HG02885 (cell line): ENCODE measurements around the gene TENT4B.
"Not testable (repeated sequence)": the region's sequence is repeated elsewhere in the genome, so short reads cannot be mapped to it uniquely, and the experiment has no call there.

Experiments used
- ATAC-seq: cut with Tn5 transposase; IDR thresholded peaks from one replicate; pipeline ENCODE4 v1.9.1; 2021; ENCODE audit warnings: mild to moderate bottlenecking; ENCODE audit not compliant: unreplicated experiment, poor library complexity

Gene TENT4B

DNA sequence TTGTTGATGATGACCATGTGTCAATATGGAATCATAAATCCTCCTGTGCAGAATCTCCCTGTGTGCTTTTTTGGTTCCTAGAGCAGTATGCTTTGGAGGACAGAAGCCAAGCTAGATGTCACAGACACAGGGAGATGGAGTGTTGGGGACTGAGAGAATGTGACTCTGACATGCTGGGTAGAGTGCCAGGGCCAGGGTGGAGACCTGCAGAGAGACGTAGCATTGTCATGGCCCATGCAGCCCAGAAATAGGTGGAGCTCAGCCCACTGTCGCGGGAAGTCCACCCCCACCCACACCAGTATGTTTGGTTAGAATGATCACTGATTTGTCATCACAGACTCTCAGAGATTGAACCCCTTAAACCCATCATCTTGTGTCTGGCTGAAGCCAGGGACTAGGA lies 74.0 kb downstream of the TENT4B start:
- no peak for ATAC-seq

DNA sequence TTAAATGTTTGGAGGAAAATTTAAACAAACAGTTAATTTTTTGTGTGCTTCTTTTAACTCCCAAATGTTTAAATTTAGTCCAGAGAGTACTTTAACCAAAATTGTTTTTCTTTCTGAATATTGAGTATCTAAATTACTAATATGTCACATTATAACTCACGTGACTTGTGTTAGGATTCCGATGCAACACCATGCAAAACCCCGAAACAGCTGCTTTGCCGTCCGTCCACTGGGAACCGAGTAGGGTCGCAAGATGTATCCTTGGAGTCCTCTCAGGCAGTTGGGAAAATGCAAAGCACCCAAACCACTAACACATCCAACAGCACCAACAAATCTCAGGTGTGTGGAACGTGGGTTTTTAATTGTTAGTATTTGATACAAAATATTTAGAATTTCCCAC lies 74.6 kb downstream of the TENT4B start:
- ATAC-seq: no peak

DNA sequence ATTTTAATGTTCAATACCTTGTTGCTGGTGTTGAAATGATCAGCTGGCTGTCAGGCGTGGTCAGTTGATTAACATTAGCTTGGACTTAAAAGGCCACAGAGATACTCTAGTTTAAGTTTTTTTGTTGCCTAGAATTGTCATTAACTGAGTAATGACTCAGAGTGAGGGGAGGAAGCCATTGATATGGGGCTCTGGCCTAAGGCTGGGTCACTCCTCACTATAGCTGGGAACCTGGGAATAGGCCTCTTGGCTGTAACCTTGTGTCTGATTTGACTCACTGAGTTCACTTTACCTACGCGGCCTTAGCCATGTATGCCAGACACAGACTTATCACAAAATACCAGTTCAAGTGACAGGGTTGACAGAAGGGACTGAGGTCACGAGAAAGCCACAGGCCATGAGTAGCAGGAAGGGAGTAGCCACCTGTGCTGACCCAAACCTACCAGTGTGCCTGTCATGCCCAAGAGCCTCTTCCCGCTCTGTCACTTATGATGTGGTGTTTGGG lies 75.3 kb downstream of the TENT4B start:
- no peak for ATAC-seq

DNA sequence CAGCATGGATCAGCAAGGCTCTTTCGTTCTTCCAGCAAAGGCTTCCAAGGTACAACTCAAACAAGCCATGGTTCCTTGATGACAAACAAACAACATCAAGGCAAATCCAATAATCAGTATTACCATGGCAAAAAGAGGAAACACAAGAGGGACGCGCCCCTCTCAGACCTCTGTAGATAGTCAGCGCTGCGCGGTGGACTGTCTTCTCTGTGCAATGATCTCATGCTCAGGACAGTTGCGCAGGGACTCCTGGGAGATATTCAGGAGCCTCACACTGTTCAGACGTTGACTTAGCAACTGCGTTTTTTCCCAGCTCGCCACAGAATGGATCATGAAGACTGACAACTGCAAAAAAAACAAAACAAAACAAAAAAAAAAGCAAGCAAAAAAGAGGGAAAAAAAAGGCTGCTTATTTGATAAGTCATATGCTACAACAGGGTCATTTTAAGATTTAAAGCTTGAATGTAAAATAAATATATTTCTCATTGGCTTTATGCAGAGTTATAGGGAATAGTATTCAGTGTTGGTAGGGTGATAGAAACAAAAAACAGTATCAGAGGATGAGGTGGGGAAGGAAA lies 76.1 kb downstream of the TENT4B start:
- no peak for ATAC-seq

- ATAC-seq: no peak
Measured at GRCh38 chr16:50234771-50235556, 81.9 kb downstream of the TENT4B start.

DNA sequence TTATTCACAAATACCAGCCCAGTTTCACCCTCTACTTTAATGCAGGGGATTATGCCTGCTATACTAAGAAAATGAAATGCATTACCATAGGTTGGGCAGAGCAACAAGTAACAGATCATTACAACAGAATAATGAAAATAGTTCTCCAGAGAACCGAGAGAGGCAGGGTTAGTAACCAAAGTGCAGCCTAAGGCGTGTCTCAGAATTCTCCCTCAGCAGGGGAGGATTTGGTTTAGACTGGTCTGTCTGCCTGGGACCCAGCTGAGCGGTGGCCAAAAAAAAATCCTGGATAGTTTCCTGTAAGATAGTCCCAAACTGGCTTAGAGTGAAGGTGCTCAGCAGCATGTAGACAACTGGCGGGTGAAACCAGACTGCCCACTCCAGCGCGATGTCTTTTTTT lies 82.5 kb downstream of the TENT4B start:
- no peak for ATAC-seq

DNA sequence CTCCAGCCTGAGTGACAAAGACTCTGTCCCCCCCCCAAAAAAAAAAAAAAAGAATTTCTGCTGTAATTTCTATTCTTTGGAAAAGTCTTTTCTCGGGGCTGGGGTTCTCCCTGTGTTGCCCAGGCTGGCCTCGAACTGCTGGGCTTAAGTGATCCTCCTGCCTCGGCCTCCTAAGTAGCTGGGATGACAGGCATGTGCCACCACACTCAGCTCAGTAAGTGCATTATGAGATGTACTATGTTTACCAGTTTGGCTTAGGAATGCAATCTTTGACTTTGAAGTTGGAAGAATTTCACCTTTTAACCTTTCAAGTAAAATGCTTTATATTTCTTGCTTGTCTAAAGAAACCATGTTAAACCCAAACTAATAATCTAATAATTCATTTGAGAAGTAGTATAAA lies 85.2 kb downstream of the TENT4B start:
- no peak for ATAC-seq

DNA sequence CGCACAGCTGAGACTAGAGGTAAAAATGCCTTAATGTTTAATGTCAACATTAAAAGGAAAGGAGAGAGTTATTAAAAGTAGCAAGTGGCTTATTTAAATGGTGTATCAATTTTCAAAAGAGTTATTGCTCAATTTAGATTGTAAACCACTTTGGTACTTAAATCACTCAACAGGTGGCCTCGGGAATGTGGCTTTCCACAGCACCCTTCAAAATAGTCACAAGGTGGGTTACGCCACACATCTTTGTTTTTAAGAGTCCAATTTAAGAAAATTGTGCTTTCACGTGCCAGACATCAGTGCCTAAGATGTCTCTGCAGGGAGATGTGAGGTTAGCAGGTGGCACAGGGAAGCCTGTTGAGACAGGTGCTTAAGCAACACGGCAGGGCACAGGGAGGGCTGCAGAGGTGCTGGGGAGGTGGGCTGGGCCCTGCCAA lies 85.8 kb downstream of the TENT4B start:
- no peak for ATAC-seq

DNA sequence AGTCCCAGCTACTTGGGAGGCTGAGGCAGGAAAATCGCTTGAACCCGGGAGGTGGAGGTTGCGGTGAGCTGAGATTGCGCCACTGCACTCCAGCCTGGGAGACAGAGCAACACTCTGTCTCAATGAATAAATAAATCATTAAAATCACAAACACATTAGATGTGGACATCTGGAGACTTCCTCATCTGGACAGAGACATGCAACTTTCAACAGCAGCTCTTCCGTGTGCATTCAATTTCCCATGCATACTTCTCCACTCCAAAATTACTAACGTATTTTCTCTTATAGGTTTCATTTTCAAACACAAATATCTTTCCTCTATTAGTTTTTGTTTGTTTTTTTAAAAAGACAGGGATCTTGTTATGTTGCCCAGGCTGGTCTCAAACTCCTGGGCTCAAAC lies 89.9 kb downstream of the TENT4B start:
- not testable (repeated sequence) for ATAC-seq

- no peak for ATAC-seq
Measured at GRCh38 chr16:50244140-50244503, 91.0 kb downstream of the TENT4B start.

DNA sequence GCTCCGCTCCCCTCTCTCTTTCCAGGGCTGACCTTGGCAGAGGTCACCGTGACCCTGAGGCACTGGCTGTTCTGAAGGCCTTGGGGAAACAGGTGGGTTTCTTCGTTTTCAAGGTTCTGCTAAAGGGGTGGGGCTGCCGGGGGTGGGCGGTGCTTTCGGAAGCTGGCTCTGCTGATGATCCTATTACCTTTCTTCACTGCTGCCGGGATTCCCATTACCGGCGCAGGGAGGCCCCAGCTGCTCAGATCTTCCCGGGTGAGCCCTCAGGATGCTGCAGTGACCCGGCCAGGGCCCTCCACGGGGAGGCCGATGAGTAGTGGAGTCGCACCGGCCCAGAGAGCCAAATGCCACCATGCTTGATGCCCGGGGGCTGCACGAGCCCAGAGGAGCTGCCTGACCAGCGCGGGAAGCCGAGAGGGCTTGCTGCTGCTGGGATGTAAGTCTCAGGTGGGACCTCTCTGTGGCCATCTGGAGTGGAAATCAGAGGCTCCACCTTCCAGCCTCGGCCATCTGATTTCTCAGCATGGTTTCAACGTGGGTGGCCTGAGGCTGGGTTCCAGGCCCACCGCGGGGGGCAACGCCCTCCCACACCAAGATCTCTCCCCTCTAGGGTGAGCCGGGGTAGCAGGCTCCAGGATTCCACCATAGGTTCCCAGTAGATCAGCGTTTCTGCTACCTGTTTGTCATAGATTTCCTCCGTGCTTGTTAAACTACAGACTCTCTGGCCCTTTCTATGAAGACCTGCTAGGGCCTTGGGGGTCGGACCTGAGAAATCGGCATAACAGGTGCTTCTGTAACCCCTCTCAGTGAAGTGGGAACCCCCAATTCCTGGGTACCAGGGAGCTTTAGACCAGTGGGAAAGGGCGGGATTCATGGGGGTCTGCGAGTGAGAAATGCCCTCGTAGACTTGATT lies 91.7 kb downstream of the TENT4B start:
- ATAC-seq: no peak

GRCh38 chr16:50245417-50246298 lies 92.6 kb downstream of the TENT4B start:
- ATAC-seq: peak; percentile 84

DNA sequence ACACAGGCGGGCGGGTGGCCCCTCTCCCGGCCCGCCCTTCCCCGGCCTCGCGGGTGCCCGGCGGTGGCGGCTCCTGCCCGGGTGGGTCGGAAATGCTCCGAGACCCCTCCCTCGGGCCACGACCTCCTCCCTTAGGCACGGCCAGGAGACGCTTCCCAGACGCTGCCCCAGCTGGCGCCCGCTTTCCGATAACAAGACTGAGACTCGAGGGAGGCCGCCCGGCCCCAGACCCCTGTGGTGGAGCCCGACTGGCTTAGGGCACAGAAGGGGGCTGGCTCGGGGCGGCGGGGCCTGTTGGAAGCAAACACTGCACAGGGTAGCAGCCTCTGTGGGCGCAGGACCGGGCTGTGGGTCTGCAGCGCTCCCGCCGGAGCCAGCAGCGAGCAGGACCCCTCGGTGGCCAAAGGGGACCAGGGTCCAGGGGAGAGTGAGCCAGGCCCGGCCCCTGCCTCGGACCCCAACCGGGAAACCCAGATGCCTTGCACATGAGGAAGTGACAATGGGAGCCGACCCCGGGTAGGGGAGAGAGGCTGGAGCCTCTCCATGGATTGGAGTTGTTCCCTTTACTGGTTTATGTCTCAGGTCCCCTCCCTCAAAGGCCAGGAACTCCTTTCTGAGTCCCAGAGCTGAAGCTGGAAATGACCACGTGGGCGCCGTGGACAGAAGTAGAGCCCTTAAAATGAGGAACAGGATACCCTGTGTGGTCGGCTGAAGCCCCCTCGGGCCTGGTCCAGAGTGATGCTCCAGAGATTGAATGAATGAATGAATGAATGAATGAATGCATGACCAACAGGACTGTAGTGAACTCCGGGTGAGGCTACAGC lies 93.4 kb downstream of the TENT4B start:
- ATAC-seq: peak; percentile 23

GRCh38 chr16:50247123-50247905 lies 94.2 kb downstream of the TENT4B start:
- no peak for ATAC-seq

- ATAC-seq: no peak
Measured at GRCh38 chr16:50247906-50248608, 95.0 kb downstream of the TENT4B start.

- no peak for ATAC-seq
Measured at GRCh38 chr16:50248845-50249244, 95.7 kb downstream of the TENT4B start.

- no peak for ATAC-seq
Measured at GRCh38 chr16:50251375-50252081, 98.4 kb downstream of the TENT4B start.
